Memory B cell (primary cell): ENCODE data around the gene PRKACA.
"Not testable (repeated sequence)": the region's sequence is repeated elsewhere in the genome, so short reads cannot be mapped to it uniquely, and the experiment has no call there.

ENCODE experiments used
- ATAC-seq: fragments of 150-1000 bp; cut with Tn5 transposase; 2 replicates; pipeline ENCODE4 v1.10.0; 2021; ENCODE audit warnings: low read depth, mild to moderate bottlenecking, moderate library complexity
- DNase-seq, 2 donors: peaks; one replicate each; pipeline ENCODE4 v3.0.0; 2022; ENCODE audit warnings: low spot score in 2 of 2
- H3K27ac Mint-ChIP-seq: one replicate; pipeline ENCODE4 v1.8.0; 2022; ENCODE audit warnings: mild to moderate bottlenecking, moderate library complexity, mixed read lengths
- H3K27me3 Mint-ChIP-seq: one replicate; pipeline ENCODE4 v1.8.0; 2022; ENCODE audit warnings: mixed read lengths
- H3K36me3 Mint-ChIP-seq: one replicate; pipeline ENCODE4 v1.8.0; 2022; ENCODE audit warnings: mild to moderate bottlenecking, mixed read lengths
- H3K4me1 Mint-ChIP-seq: one replicate; pipeline ENCODE4 v1.8.0; 2022; ENCODE audit warnings: mixed read lengths
- H3K4me3 Mint-ChIP-seq: one replicate; pipeline ENCODE4 v1.8.0; 2022; ENCODE audit warnings: mild to moderate bottlenecking, moderate library complexity, mixed read lengths
- H3K9me3 Mint-ChIP-seq: one replicate; pipeline ENCODE4 v1.8.0; 2022; ENCODE audit warnings: mixed read lengths

The PRKACA gene

DNA sequence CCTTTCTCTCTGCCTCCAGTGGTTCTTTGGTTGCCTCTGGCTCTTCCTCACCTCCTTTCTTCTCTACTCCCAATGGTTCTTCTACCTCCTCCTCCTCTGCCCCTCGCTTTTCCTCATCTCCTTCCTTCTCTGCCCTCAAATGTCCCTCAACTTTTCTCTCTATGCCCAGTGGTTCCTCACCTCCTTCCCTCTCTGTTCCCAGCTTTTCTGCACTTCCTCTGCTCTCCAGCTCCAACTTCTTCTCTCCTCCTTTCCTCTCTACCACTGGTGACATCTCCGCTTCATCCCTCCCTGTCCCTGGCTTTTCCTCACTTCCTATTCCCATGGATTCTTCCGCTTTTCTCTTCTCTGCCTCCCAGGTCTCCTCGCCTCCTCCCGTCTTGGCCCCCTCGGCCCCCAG, 63.5 kb downstream of the PRKACA start:
- peaks cover 20% of the 10 kb centered on the region for H3K4me1 Mint-ChIP-seq
- peaks cover 19% of the 10 kb centered on the region for H3K27me3 Mint-ChIP-seq

GRCh38 chr19:14053500-14053899, 64.1 kb downstream of the PRKACA start:
- Mint-ChIP-seq H3K9me3 (no peaks in the 10 kb centered on the region), H3K27ac (no peak overlapping the region), H3K27me3 (peaks cover 13% of the 10 kb centered on the region), H3K4me3 (no peak overlapping the region), H3K4me1 (peaks cover 14% of the 10 kb centered on the region), H3K36me3 (peaks cover 35% of the 10 kb centered on the region)
- DNase-seq (no peak), ATAC-seq (no peak)

More for the DNA sequence above, 63.5 kb downstream of the PRKACA start:
- DNase-seq (no peak), ATAC-seq (no peak)
- peak overlapping the region; percentile 51 for H3K27ac Mint-ChIP-seq
- H3K36me3 Mint-ChIP-seq, result peaks cover 33% of the 10 kb centered on the region
- no peak overlapping the region for H3K4me3 Mint-ChIP-seq
- no peaks in the 10 kb centered on the region for H3K9me3 Mint-ChIP-seq

GRCh38 chr19:14053032-14053431, 64.5 kb downstream of the PRKACA start:
- H3K27ac Mint-ChIP-seq, result no peak overlapping the region
- H3K36me3 Mint-ChIP-seq, result peaks cover 39% of the 10 kb centered on the region
- no peak for ATAC-seq

DNA sequence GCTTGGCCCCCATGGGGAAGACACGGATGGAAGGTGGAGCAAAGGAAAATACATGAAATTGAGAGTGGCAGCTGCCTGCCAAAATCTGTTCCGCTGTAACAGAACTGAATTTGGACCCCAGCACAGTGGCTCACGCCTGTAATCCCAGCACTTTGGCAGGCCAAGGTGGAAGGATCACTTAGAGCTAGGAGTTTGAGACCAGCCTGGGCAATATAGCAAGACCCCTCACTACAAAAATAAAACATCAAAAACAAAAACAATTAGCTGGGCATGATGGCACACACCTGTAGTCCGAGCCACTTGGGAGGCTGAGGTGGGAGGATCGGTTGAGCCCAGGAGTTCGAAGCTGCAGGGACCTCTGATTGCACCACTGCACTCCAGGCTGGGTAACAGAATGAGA, 65.1 kb downstream of the PRKACA start:
- no peak overlapping the region for H3K4me3 Mint-ChIP-seq
- ATAC-seq, result no peak
- H3K36me3 Mint-ChIP-seq, result peaks cover 39% of the 10 kb centered on the region

More at GRCh38 chr19:14053032-14053431, 64.5 kb downstream of the PRKACA start:
- H3K4me3 Mint-ChIP-seq, result no peak overlapping the region
- DNase-seq, result no peak
- H3K27me3 Mint-ChIP-seq, result peaks cover 9% of the 10 kb centered on the region
- peaks cover 9% of the 10 kb centered on the region for H3K4me1 Mint-ChIP-seq
- H3K9me3 Mint-ChIP-seq, result no peaks in the 10 kb centered on the region

DNA sequence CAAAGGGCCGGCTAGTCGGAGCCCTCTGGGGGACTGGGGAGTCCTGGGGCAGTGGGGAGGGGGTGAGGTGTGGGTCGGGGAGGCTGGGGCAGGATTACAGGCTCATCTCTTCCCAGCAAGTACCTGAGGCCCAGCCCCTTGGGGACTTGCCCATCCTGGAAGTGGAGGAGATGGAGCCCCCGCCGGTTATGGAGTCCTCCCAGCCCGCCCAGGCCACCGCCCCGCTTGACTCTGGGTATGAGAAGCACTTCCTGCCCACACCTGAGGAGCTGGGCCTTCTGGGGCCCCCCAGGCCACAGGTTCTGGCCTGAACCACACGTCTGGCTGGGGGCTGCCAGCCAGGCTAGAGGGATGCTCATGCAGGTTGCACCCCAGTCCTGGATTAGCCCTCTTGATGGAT, 65.6 kb downstream of the PRKACA start:
- peaks cover 3% of the 10 kb centered on the region for H3K27me3 Mint-ChIP-seq
- ATAC-seq (no peak), DNase-seq (no peak)
- H3K27ac Mint-ChIP-seq, result no peak overlapping the region
- peaks cover 7% of the 10 kb centered on the region for H3K4me1 Mint-ChIP-seq
- H3K9me3 Mint-ChIP-seq, result no peaks in the 10 kb centered on the region
- peaks cover 39% of the 10 kb centered on the region for H3K36me3 Mint-ChIP-seq
- H3K4me3 Mint-ChIP-seq, result no peak overlapping the region

More for the DNA sequence above, 65.1 kb downstream of the PRKACA start:
- Mint-ChIP-seq H3K27me3 (peaks cover 4% of the 10 kb centered on the region), H3K4me1 (peaks cover 7% of the 10 kb centered on the region), H3K27ac (no peak overlapping the region), H3K9me3 (no peaks in the 10 kb centered on the region)
- DNase-seq, result no peak

- H3K4me1 Mint-ChIP-seq, DNase-seq, ATAC-seq, H3K27me3 Mint-ChIP-seq, H3K27ac Mint-ChIP-seq, H3K9me3 Mint-ChIP-seq, H3K4me3 Mint-ChIP-seq: not testable (repeated sequence)
- peaks cover 39% of the 10 kb centered on the region for H3K36me3 Mint-ChIP-seq
Measured at GRCh38 chr19:14050961-14051360, 66.6 kb downstream of the PRKACA start.

DNA sequence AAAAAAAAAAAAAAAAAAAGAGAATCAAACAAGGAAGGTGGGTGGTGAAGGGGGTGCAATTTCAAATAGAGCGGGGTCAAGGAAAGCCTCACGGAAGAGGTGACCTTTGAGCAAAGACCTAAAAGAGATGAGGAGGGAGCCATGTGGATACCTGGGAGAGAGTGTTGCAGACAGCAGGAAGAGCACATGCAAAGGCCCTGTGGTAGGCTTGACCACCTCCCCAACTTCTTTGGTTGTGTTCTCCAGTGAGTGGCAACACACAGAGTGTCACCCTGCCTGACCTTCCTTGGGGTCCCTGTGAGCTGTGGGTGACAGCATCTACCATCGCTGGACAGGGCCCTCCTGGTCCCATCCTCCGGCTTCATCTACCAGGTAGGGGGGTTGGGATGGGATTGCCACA, 67.0 kb downstream of the PRKACA start:
- Mint-ChIP-seq H3K9me3 (no peaks in the 10 kb centered on the region), H3K4me3 (no peak overlapping the region), H3K27ac (no peak overlapping the region), H3K27me3 (no peaks in the 10 kb centered on the region), H3K4me1 (peaks cover 7% of the 10 kb centered on the region), H3K36me3 (peaks cover 41% of the 10 kb centered on the region)
- ATAC-seq (no peak), DNase-seq (no peak)

GRCh38 chr19:14048443-14049153, 69.0 kb downstream of the PRKACA start:
- DNase-seq (peak; percentile 76 to 83), ATAC-seq (peak; percentile 91)
- H3K9me3 Mint-ChIP-seq, result no peaks in the 10 kb centered on the region
- no peaks in the 10 kb centered on the region for H3K4me1 Mint-ChIP-seq
- no peaks in the 10 kb centered on the region for H3K27me3 Mint-ChIP-seq
- H3K36me3 Mint-ChIP-seq, result peaks cover 35% of the 10 kb centered on the region
- H3K27ac Mint-ChIP-seq, result no peak overlapping the region
- H3K4me3 Mint-ChIP-seq, result no peak overlapping the region

DNA sequence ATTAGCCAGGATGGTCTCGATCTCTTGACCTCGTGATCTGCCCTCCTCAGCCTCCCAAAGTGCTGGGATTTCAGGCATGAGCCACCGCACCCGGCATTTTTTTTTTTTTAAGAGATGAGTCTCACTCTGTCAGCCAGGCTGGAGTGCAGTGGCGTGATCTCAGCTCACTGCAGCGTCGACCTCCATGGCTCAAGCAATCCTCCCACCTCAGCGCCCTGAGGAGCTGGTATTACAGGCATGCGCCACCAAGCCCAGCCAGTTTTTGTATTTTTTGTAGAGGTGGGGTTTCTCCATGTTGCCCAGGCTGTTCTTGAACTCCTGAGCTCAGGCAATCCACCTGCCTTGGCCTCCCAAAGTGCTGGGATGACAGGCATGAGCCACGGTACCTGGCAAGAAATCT, 69.7 kb downstream of the PRKACA start:
- peaks cover 36% of the 10 kb centered on the region for H3K36me3 Mint-ChIP-seq
- not testable (repeated sequence) for H3K9me3 Mint-ChIP-seq, DNase-seq, H3K4me1 Mint-ChIP-seq, H3K27ac Mint-ChIP-seq, ATAC-seq, H3K4me3 Mint-ChIP-seq, H3K27me3 Mint-ChIP-seq

GRCh38 chr19:14042659-14043608, 74.6 kb downstream of the PRKACA start:
- H3K27me3 Mint-ChIP-seq, H3K4me3 Mint-ChIP-seq, H3K9me3 Mint-ChIP-seq: not testable (repeated sequence)
- peak; percentile 86 for ATAC-seq
- peaks cover 22% of the 10 kb centered on the region for H3K36me3 Mint-ChIP-seq
- H3K4me1 Mint-ChIP-seq, result peaks cover 13% of the 10 kb centered on the region
- DNase-seq, result peak; percentile 52 to 55
- peak overlapping the region; percentile 98 for H3K27ac Mint-ChIP-seq
